HCT116 (cell line): ENCODE results near the gene KIRREL3. TPM values are rescaled to one million over a fixed set of nuclear protein-coding genes. Genes with fewer than 3 reads are reported as not detected.

Experiments used
- ATAC-seq: fragments of 200-7000 bp; cut with Tn5 transposase; 2 replicates; pipeline ENCODE4 v1.9.1; 2020; ENCODE audit warnings: mild to moderate bottlenecking, moderate library complexity
- BruUV-seq: library from RNA; stranded (reverse); fragments of 400-500 nt; replicated peaks from 2 replicates; lab custom pipeline; 2021; lab: Mats Ljungman, UMichigan
- CTCF ChIA-PET: fragments of 300-600 bp; sonication (Branson Sonifier 250); formaldehyde crosslinking; loops from one replicate; lab custom pipeline; 2021; ENCODE audit warnings: antibody characterized with exemption; lab: Charles Lee
- POLR2A ChIA-PET: fragments of 300-600, 350-600 bp; sonication (Branson Sonifier 250); formaldehyde crosslinking; loops from one replicate; lab custom pipeline; 2021; ENCODE audit warnings: antibody characterized with exemption; lab: Charles Lee
- RAD21 ChIA-PET, 2 experiments: fragments of 300-600 bp; sonication (Branson Sonifier 250); formaldehyde crosslinking; loops; one replicate each; lab custom pipeline; 2023; ENCODE audit warnings: low total read pairs in 2 of 2; ENCODE audit not compliant: uncharacterized antibody in 2 of 2, unreplicated experiment in 2 of 2, low non-redundant PET in 1 of 2; lab: Charles Lee
- DNase-seq: peaks from one replicate; pipeline ENCODE4 v3.0.0-alpha.2; 2010; ENCODE audit warnings: low read depth, low spot score
- H2AFZ ChIP-seq: fragments of 200-600 bp; shearing (Covaris generic), sonication (generic); 2 replicates; pipeline ENCODE4 v1.6.1; 2017; ENCODE audit warnings: low read depth, mixed run types, mixed read lengths, antibody characterized with exemption, low read length; ENCODE audit not compliant: poor library complexity, severe bottlenecking
- H3K27ac ChIP-seq: 2 replicates; pipeline ENCODE4 v1.5.1; 2012; ENCODE audit warnings: low read depth, low read length
- H3K27me3 ChIP-seq: fragments of 200-600 bp; sonication (generic); 2 replicates; pipeline ENCODE4 v1.6.1; 2016; ENCODE audit warnings: mixed run types, low read length, mixed read lengths; ENCODE audit not compliant: insufficient read depth
- H3K36me3 ChIP-seq, 2 experiments: fragments of 200-500 bp in 1 of 2; fragments of 200-600 bp in 1 of 2; sonication (Bioruptor generic) in 1 of 2; sonication (generic) in 1 of 2; 2 replicates each; pipeline versions ENCODE4 v1.5.1 to v1.6.1; 2014 to 2016; ENCODE audit warnings: low read length in 2 of 2, inconsistent platforms in 1 of 2, mixed read lengths in 1 of 2, mixed run types in 1 of 2; ENCODE audit not compliant: insufficient read depth in 2 of 2, control insufficient read depth in 1 of 2
- H3K4me1 ChIP-seq, 2 experiments: fragments of 200-600 bp in 1 of 2; sonication (generic) in 1 of 2; 2 replicates each; pipeline versions ENCODE4 v1.5.1 to v1.6.1; 2012 to 2017; ENCODE audit warnings: low read length in 2 of 2, inconsistent platforms in 1 of 2, mild to moderate bottlenecking in 1 of 2, mixed read lengths in 1 of 2, mixed run types in 1 of 2, moderate library complexity in 1 of 2; ENCODE audit not compliant: insufficient read depth in 2 of 2, control insufficient read depth in 1 of 2
- H3K4me2 ChIP-seq: fragments of 200-600 bp; sonication (generic); 2 replicates; pipeline ENCODE4 v1.6.1; 2017; ENCODE audit warnings: mixed run types, low read length, mixed read lengths
- H3K4me3 ChIP-seq, 2 experiments: fragments of 200-600 bp in 1 of 2; sonication (generic) in 1 of 2; replicated peaks in 1 of 2; 2 replicates each; pipeline ENCODE4 v1.5.1; 2011 to 2016; ENCODE audit warnings: low read length in 2 of 2, control low read depth in 1 of 2, low read depth in 1 of 2, mild to moderate bottlenecking in 1 of 2, mixed read lengths in 1 of 2, mixed run types in 1 of 2
- H3K79me2 ChIP-seq: fragments of 200-600 bp; sonication (generic); 2 replicates; pipeline ENCODE4 v1.6.1; 2017; ENCODE audit warnings: mild to moderate bottlenecking, mixed run types, low read length, moderate library complexity, mixed read lengths; ENCODE audit not compliant: insufficient read depth
- H3K9ac ChIP-seq: fragments of 200-600 bp; sonication (generic); 2 replicates; pipeline ENCODE4 v1.6.1; 2016; ENCODE audit warnings: low read length, mixed read lengths
- H3K9me2 ChIP-seq: fragments of 200-600 bp; sonication (generic), shearing (Covaris generic); 2 replicates; pipeline ENCODE4 v1.6.1; 2017; ENCODE audit warnings: mixed run types, mild to moderate bottlenecking, moderate library complexity; ENCODE audit not compliant: insufficient read depth
- H3K9me3 ChIP-seq, 2 experiments: fragments of 200-500 bp in 1 of 2; fragments of 200-600 bp in 1 of 2; sonication (Bioruptor generic) in 1 of 2; sonication (generic) in 1 of 2; 2 replicates each; pipeline ENCODE4 v1.6.1; 2014 to 2017; ENCODE audit warnings: low read length in 2 of 2, mixed read lengths in 2 of 2, inconsistent platforms in 1 of 2, low read depth in 1 of 2, mild to moderate bottlenecking in 1 of 2, mixed run types in 1 of 2, moderate library complexity in 1 of 2; ENCODE audit not compliant: control insufficient read depth in 1 of 2, insufficient read depth in 1 of 2
- H4K20me1 ChIP-seq: fragments of 200-600 bp; sonication (generic), shearing (Covaris generic); 2 replicates; pipeline ENCODE4 v1.6.1; 2017; ENCODE audit warnings: mixed run types, mild to moderate bottlenecking, moderate library complexity; ENCODE audit not compliant: insufficient read depth
- ATF3 ChIP-seq: IDR thresholded peaks from 2 replicates; pipeline ENCODE4 v1.6.1; 2012
- CEBPB ChIP-seq: IDR thresholded peaks from 2 replicates; pipeline ENCODE4 v1.6.1; 2012; ENCODE audit warnings: low read depth
- EGR1 ChIP-seq: IDR thresholded peaks from 2 replicates; pipeline ENCODE4 v1.6.1; 2012; ENCODE audit warnings: low read depth
- EZH2 ChIP-seq: fragments of 200-600 bp; sonication (generic); IDR thresholded peaks from 2 replicates; pipeline ENCODE4 v1.6.1; 2017; ENCODE audit warnings: antibody characterized with exemption, mixed run types
- JUND ChIP-seq: IDR thresholded peaks from 2 replicates; pipeline ENCODE4 v1.6.1; 2012
- POLR2A ChIP-seq: IDR thresholded peaks from 2 replicates; pipeline ENCODE4 v1.7.0; 2011; ENCODE audit warnings: borderline replicate concordance; ENCODE audit not compliant: insufficient read depth, insufficient read length; ENCODE audit errors: extremely low read depth
- RAD21 ChIP-seq: IDR thresholded peaks from 2 replicates; pipeline ENCODE4 v1.6.1; 2012; ENCODE audit warnings: low read depth, mild to moderate bottlenecking
- SIN3A ChIP-seq: IDR thresholded peaks from 2 replicates; pipeline ENCODE4 v1.6.1; 2012; ENCODE audit warnings: low read depth
- SP1 ChIP-seq: IDR thresholded peaks from 2 replicates; pipeline ENCODE4 v1.6.1; 2012; ENCODE audit warnings: low read depth
- SRF ChIP-seq: IDR thresholded peaks from 2 replicates; pipeline ENCODE4 v1.6.1; 2012; ENCODE audit warnings: low read depth
- TCF7L2 ChIP-seq: IDR thresholded peaks from 2 replicates; pipeline ENCODE4 v1.7.0; 2011; ENCODE audit warnings: borderline replicate concordance, inconsistent platforms; ENCODE audit not compliant: insufficient read depth, insufficient read length; ENCODE audit errors: extremely low read depth
- YY1 ChIP-seq: IDR thresholded peaks from 2 replicates; pipeline ENCODE4 v1.6.1; 2011; ENCODE audit warnings: low read length, low read depth, moderate library complexity, mild to moderate bottlenecking; ENCODE audit not compliant: insufficient replicate concordance; ENCODE audit errors: extremely low read depth
- ZFX ChIP-seq: fragments of 450-650 bp; IDR thresholded peaks from 2 replicates; pipeline ENCODE4 v1.6.1; 2017
- ZNF274 ChIP-seq: fragments of 200-500 bp; sonication (Bioruptor generic); IDR thresholded peaks from 2 replicates; pipeline ENCODE4 v1.6.1; 2014; ENCODE audit warnings: mild to moderate bottlenecking, low read depth, low read length, inconsistent platforms
- intact Hi-C: fragments of 100-400 bp; cut with micrococcal nuclease; formaldehyde crosslinking; loops from 2 replicates; pipeline ENCODE4 v1.10.0; 2022
- total RNA-seq: library from RNA; stranded (reverse); gene quantifications from one replicate; pipeline ENCODE4 v1.2.1, GENCODE V29; 2021; ENCODE audit not compliant: unreplicated experiment
- TF ChIP-seq, protein P1 (sequence below): IDR thresholded peaks from 2 replicates; pipeline ENCODE4 v1.6.1; 2012
- TF ChIP-seq, protein P2 (sequence below), 3 experiments: fragments of 200-600 bp in 1 of 3; sonication (generic) in 1 of 3; IDR thresholded peaks in 2 of 3; conservative IDR thresholded peaks in 1 of 3; 2 replicates each; pipeline ENCODE4 v1.5.1; 2012 to 2017; ENCODE audit warnings: low read depth in 2 of 3, low read length in 2 of 3, antibody characterized with exemption in 1 of 3, borderline replicate concordance in 1 of 3, control low read depth in 1 of 3, mild to moderate bottlenecking in 1 of 3, mixed read lengths in 1 of 3, mixed run types in 1 of 3, moderate library complexity in 1 of 3; ENCODE audit not compliant: insufficient read depth in 1 of 3
- TF ChIP-seq, protein P3 (sequence below): IDR thresholded peaks from 2 replicates; pipeline ENCODE4 v1.6.1; 2011; ENCODE audit warnings: mild to moderate bottlenecking, low read length, moderate library complexity; ENCODE audit not compliant: insufficient replicate concordance; ENCODE audit errors: extremely low read depth
- TF ChIP-seq, protein P4 (sequence below): IDR thresholded peaks from 2 replicates; pipeline ENCODE4 v1.6.1; 2012; ENCODE audit warnings: low read depth

The KIRREL3 gene
- total RNA-seq, 1 experiment from 2014 or later, result not detected

- Histone ChIP-seq H3K27me3 (peaks cover 53% of the 10 kb centered on the region), H3K9me2 (no peaks in the 10 kb centered on the region), H3K79me2 (no peaks in the 10 kb centered on the region), H3K4me2 (no peak overlapping the region), H3K4me3 (no peak overlapping the region), H3K9ac (no peak overlapping the region), H3K27ac (no peak overlapping the region), H4K20me1 (no peaks in the 10 kb centered on the region), H3K4me1 (no peaks in the 10 kb centered on the region), H2AFZ (no peak overlapping the region), H3K36me3 (no peaks in the 10 kb centered on the region), H3K9me3 (no peaks in the 10 kb centered on the region)
- intact Hi-C loops, result no loop called here
- TF ChIP-seq, protein P1, sequence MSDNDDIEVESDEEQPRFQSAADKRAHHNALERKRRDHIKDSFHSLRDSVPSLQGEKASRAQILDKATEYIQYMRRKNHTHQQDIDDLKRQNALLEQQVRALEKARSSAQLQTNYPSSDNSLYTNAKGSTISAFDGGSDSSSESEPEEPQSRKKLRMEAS, result no peak
- no peak for TF ChIP-seq SIN3A
- no peak for TF ChIP-seq EZH2
- no peak for TF ChIP-seq ZFX
- no peak for TF ChIP-seq JUND
- TF ChIP-seq, protein P2, sequence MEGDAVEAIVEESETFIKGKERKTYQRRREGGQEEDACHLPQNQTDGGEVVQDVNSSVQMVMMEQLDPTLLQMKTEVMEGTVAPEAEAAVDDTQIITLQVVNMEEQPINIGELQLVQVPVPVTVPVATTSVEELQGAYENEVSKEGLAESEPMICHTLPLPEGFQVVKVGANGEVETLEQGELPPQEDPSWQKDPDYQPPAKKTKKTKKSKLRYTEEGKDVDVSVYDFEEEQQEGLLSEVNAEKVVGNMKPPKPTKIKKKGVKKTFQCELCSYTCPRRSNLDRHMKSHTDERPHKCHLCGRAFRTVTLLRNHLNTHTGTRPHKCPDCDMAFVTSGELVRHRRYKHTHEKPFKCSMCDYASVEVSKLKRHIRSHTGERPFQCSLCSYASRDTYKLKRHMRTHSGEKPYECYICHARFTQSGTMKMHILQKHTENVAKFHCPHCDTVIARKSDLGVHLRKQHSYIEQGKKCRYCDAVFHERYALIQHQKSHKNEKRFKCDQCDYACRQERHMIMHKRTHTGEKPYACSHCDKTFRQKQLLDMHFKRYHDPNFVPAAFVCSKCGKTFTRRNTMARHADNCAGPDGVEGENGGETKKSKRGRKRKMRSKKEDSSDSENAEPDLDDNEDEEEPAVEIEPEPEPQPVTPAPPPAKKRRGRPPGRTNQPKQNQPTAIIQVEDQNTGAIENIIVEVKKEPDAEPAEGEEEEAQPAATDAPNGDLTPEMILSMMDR (IDR thresholded peaks at IDR 0.05 in 2 of 3, conservative IDR thresholded peaks at IDR 0.05 in 1 of 3; ENCODE audit: borderline replicate concordance in 1 of 3, insufficient read depth in 1 of 3, low read depth in 2 of 3, low read length in 2 of 3), result no peak
- no peak for TF ChIP-seq TCF7L2
- TF ChIP-seq, protein P3, sequence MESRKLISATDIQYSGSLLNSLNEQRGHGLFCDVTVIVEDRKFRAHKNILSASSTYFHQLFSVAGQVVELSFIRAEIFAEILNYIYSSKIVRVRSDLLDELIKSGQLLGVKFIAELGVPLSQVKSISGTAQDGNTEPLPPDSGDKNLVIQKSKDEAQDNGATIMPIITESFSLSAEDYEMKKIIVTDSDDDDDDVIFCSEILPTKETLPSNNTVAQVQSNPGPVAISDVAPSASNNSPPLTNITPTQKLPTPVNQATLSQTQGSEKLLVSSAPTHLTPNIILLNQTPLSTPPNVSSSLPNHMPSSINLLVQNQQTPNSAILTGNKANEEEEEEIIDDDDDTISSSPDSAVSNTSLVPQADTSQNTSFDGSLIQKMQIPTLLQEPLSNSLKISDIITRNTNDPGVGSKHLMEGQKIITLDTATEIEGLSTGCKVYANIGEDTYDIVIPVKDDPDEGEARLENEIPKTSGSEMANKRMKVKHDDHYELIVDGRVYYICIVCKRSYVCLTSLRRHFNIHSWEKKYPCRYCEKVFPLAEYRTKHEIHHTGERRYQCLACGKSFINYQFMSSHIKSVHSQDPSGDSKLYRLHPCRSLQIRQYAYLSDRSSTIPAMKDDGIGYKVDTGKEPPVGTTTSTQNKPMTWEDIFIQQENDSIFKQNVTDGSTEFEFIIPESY, result no peak
- TF ChIP-seq, protein P4, sequence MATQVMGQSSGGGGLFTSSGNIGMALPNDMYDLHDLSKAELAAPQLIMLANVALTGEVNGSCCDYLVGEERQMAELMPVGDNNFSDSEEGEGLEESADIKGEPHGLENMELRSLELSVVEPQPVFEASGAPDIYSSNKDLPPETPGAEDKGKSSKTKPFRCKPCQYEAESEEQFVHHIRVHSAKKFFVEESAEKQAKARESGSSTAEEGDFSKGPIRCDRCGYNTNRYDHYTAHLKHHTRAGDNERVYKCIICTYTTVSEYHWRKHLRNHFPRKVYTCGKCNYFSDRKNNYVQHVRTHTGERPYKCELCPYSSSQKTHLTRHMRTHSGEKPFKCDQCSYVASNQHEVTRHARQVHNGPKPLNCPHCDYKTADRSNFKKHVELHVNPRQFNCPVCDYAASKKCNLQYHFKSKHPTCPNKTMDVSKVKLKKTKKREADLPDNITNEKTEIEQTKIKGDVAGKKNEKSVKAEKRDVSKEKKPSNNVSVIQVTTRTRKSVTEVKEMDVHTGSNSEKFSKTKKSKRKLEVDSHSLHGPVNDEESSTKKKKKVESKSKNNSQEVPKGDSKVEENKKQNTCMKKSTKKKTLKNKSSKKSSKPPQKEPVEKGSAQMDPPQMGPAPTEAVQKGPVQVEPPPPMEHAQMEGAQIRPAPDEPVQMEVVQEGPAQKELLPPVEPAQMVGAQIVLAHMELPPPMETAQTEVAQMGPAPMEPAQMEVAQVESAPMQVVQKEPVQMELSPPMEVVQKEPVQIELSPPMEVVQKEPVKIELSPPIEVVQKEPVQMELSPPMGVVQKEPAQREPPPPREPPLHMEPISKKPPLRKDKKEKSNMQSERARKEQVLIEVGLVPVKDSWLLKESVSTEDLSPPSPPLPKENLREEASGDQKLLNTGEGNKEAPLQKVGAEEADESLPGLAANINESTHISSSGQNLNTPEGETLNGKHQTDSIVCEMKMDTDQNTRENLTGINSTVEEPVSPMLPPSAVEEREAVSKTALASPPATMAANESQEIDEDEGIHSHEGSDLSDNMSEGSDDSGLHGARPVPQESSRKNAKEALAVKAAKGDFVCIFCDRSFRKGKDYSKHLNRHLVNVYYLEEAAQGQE, result no peak
- no peak for TF ChIP-seq YY1
- no peak for TF ChIP-seq ATF3
- TF ChIP-seq POLR2A, result no peak
- TF ChIP-seq CEBPB, result no peak
- no peak for TF ChIP-seq EGR1
- no peak for TF ChIP-seq ZNF274
- no peak for TF ChIP-seq SP1
- TF ChIP-seq SRF, result no peak
- TF ChIP-seq RAD21, result no peak
- ChIA-PET CTCF (no interaction called here), POLR2A (no interaction called here), RAD21 (no interaction called here)
- DNase-seq (no peak), ATAC-seq (no peak)
- no TSS peak for BruUV-seq
Measured at GRCh38 chr11:126733685-126734084, 266.9 kb downstream of the KIRREL3 start.
